Right atrium auricular region (tissue), 2 donors: Measurements from ENCODE around the gene GOLIM4. TPM values are rescaled to one million over a fixed set of nuclear protein-coding genes. Genes with fewer than 3 reads are reported as not detected.
"Not testable (repeated sequence)": the region's sequence is repeated elsewhere in the genome, so short reads cannot be mapped to it uniquely, and the experiment has no call there.

Experiments used
- DNase-seq: peaks from one replicate; pipeline ENCODE4 v3.0.0-alpha.2; 2019; ENCODE audit warnings: low spot score
- H3K27ac ChIP-seq, 2 donors: fragments of 200-600 bp; sonication (generic); 1 replicate in 1 of 2; 2 replicates in 1 of 2; pipeline ENCODE4 v1.5.1; 2016 to 2019
- H3K27me3 ChIP-seq, 2 donors: fragments of 200-600 bp; sonication (generic); one replicate each; pipeline versions ENCODE4 v1.5.1 to v1.6.0; 2017 to 2019
- H3K36me3 ChIP-seq: fragments of 200-600 bp; sonication (generic); one replicate; pipeline ENCODE4 v1.5.1; 2016
- H3K4me1 ChIP-seq, 2 donors: fragments of 200-600 bp; sonication (generic); one replicate each; pipeline versions ENCODE4 v1.5.1 to v1.6.0; 2017 to 2019
- H3K4me3 ChIP-seq, 2 donors: fragments of 200-600 bp; sonication (generic); 1 replicate in 1 of 2; 2 replicates in 1 of 2; pipeline ENCODE4 v1.5.1; 2017 to 2019; ENCODE audit warnings: mild to moderate bottlenecking in 1 of 2, moderate library complexity in 1 of 2
- H3K9me3 ChIP-seq, 2 donors: fragments of 200-600 bp; sonication (generic); one replicate each; pipeline ENCODE4 v1.5.1; 2019
- CTCF ChIP-seq, 2 donors: fragments of 200-600 bp; sonication (generic); IDR thresholded peaks; one replicate each; pipeline ENCODE4 v1.5.1; 2019; ENCODE audit warnings: antibody characterized with exemption in 2 of 2
- total RNA-seq, 2 donors: library from RNA; depleted of rRNA; stranded (reverse); fragments of >200 nt; gene quantifications; one replicate each; pipeline ENCODE4 v1.1.0, GENCODE V29; 2016

The GOLIM4 gene
- 10 to 100 TPM; 56.0 to 63.7 TPM for total RNA-seq

- Histone ChIP-seq H3K27me3 (no peaks in the 10 kb centered on the region), H3K9me3 (no peaks in the 10 kb centered on the region), H3K27ac (peak within 1 kb of the TSS; percentile 95 to 97), H3K4me1 (peaks cover 0 to 40% of the 10 kb centered on the region in 2 donors), H3K4me3 (peak within 1 kb of the TSS; percentile 72 to 78), H3K36me3 (no peaks in the 10 kb centered on the region)
- peak; percentile 95 for DNase-seq
- TF ChIP-seq CTCF (IDR thresholded peaks at IDR 0.05), result peak in 1 of 2 donors; percentile 32
These were observed at the start of gene GOLIM4 for GRCh38 chr3:168095611-168096209. GOLIM4 (minus strand) TSS chr3:168095924; CDS start chr3:168095285, 639 bp downstream.

- Histone ChIP-seq H3K4me3 (no peak overlapping the region), H3K27me3 (no peaks in the 10 kb centered on the region), H3K27ac (no peak overlapping the region), H3K9me3 (no peaks in the 10 kb centered on the region), H3K36me3 (no peaks in the 10 kb centered on the region), H3K4me1 (no peaks in the 10 kb centered on the region)
- no peak for TF ChIP-seq CTCF (IDR thresholded peaks at IDR 0.05)
- no peak for DNase-seq
These were observed 45.8 kb upstream of the GOLIM4 start for GRCh38 chr3:168141405-168141998.

GRCh38 chr3:168139947-168140346 lies 44.2 kb upstream of the GOLIM4 start:
- Histone ChIP-seq H3K9me3 (no peaks in the 10 kb centered on the region), H3K27me3 (no peaks in the 10 kb centered on the region), H3K4me1 (no peaks in the 10 kb centered on the region), H3K36me3 (no peaks in the 10 kb centered on the region), H3K4me3 (no peak overlapping the region), H3K27ac (no peak overlapping the region)
- no peak for DNase-seq
- no peak for TF ChIP-seq CTCF (IDR thresholded peaks at IDR 0.05)

GRCh38 chr3:168138421-168138820 lies 42.7 kb upstream of the GOLIM4 start:
- no peak for TF ChIP-seq CTCF (IDR thresholded peaks at IDR 0.05)
- no peaks in the 10 kb centered on the region for H3K27me3 ChIP-seq
- DNase-seq, result no peak
- H3K4me1 ChIP-seq, result no peaks in the 10 kb centered on the region
- no peak overlapping the region for H3K4me3 ChIP-seq
- no peaks in the 10 kb centered on the region for H3K9me3 ChIP-seq
- H3K36me3 ChIP-seq, result no peaks in the 10 kb centered on the region
- H3K27ac ChIP-seq, result no peak overlapping the region

GRCh38 chr3:168134931-168135330 lies 39.2 kb upstream of the GOLIM4 start:
- H3K27me3 ChIP-seq, result no peaks in the 10 kb centered on the region
- H3K4me3 ChIP-seq, result no peak overlapping the region
- TF ChIP-seq CTCF (IDR thresholded peaks at IDR 0.05), result no peak
- no peak overlapping the region for H3K27ac ChIP-seq
- no peak for DNase-seq
- H3K9me3 ChIP-seq, result peaks cover 0 to 5% of the 10 kb centered on the region in 2 donors
- no peaks in the 10 kb centered on the region for H3K4me1 ChIP-seq
- H3K36me3 ChIP-seq, result no peaks in the 10 kb centered on the region

GRCh38 chr3:168130250-168130649 lies 34.5 kb upstream of the GOLIM4 start:
- not testable (repeated sequence) for DNase-seq, H3K9me3 ChIP-seq, H3K36me3 ChIP-seq, H3K4me1 ChIP-seq, H3K4me3 ChIP-seq, H3K27ac ChIP-seq, H3K27me3 ChIP-seq

- H3K4me3 ChIP-seq, H3K27ac ChIP-seq, H3K9me3 ChIP-seq, H3K4me1 ChIP-seq, H3K27me3 ChIP-seq, DNase-seq, H3K36me3 ChIP-seq: not testable (repeated sequence)
These were observed 32.7 kb upstream of the GOLIM4 start for GRCh38 chr3:168128463-168128862.
